B cell (primary cell): ENCODE data around the gene ISM1. TPM values are rescaled to one million over a fixed set of nuclear protein-coding genes. Genes with fewer than 3 reads are reported as not detected.

Source experiments
- ATAC-seq: fragments of 200-7000 bp; cut with Tn5 transposase; one replicate; pipeline ENCODE4 v1.10.0; 2021; ENCODE audit warnings: low read depth, mild to moderate bottlenecking, moderate number of reproducible peaks, moderate library complexity
- CTCF ChIA-PET: fragments of 350-600 bp; sonication (Branson Sonifier 250); formaldehyde crosslinking; loops from one replicate; lab custom pipeline; 2021; ENCODE audit warnings: antibody characterized with exemption, inconsistent platforms; lab: Charles Lee
- POLR2A ChIA-PET: fragments of 350-600 bp; sonication (Branson Sonifier 250); formaldehyde crosslinking; loops from one replicate; lab custom pipeline; 2021; ENCODE audit warnings: antibody characterized with exemption; lab: Charles Lee
- DNase-seq: peaks from one replicate; pipeline ENCODE4 v3.0.0; 2013
- H2AFZ ChIP-seq: 2 replicates; pipeline ENCODE4 v1.6.1; 2012; ENCODE audit warnings: mild to moderate bottlenecking, low read depth, low read length; ENCODE audit not compliant: insufficient read depth, poor library complexity, severe bottlenecking
- H3K27ac ChIP-seq, 2 donors: 1 replicate in 1 of 2; 2 replicates in 1 of 2; pipeline ENCODE4 v1.5.1; 2012 to 2013; ENCODE audit warnings: low read length in 2 of 2, mild to moderate bottlenecking in 2 of 2, moderate library complexity in 1 of 2
- H3K27me3 ChIP-seq, 4 experiments: fragments of 200-600 bp in 1 of 4; sonication (generic) in 1 of 4; replicated peaks in 1 of 4; 1 replicate in 2 of 4; 2 replicates in 2 of 4; pipeline versions ENCODE4 v1.6.1 to v1.7.0; 2013 to 2016; ENCODE audit warnings: low read length in 3 of 4, mild to moderate bottlenecking in 2 of 4, mixed read lengths in 1 of 4, moderate library complexity in 1 of 4; ENCODE audit not compliant: insufficient read depth in 4 of 4, control insufficient read depth in 3 of 4; ENCODE audit errors: control extremely low read depth in 1 of 4
- H3K36me3 ChIP-seq, 2 experiments: replicated peaks in 1 of 2; 1 replicate in 1 of 2; 2 replicates in 1 of 2; pipeline versions ENCODE4 v1.6.1 to v1.7.1; 2013; ENCODE audit warnings: low read length in 1 of 2; ENCODE audit not compliant: insufficient read depth in 2 of 2, control insufficient read depth in 1 of 2; ENCODE audit errors: control extremely low read depth in 1 of 2, extremely low read depth in 1 of 2
- H3K4me1 ChIP-seq, 2 donors: fragments of 200-600 bp in 1 of 2; sonication (generic) in 1 of 2; 1 replicate in 1 of 2; 2 replicates in 1 of 2; pipeline versions ENCODE4 v1.5.1 to v1.6.1; 2013 to 2017; ENCODE audit warnings: low read length in 2 of 2; ENCODE audit not compliant: control insufficient read depth in 2 of 2, insufficient read depth in 2 of 2
- H3K4me2 ChIP-seq: replicated peaks from 2 replicates; pipeline ENCODE3; 2012; ENCODE audit warnings: mild to moderate bottlenecking, low read depth, low read length; ENCODE audit not compliant: poor library complexity, severe bottlenecking
- H3K4me3 ChIP-seq, 5 experiments: fragments of 200-600 bp in 1 of 5; sonication (generic) in 1 of 5; 1 replicate in 3 of 5; 2 replicates in 2 of 5; pipeline versions ENCODE4 v1.5.1 to v1.7.0; 2011 to 2016; ENCODE audit warnings: low read length in 4 of 5, mild to moderate bottlenecking in 4 of 5, low read depth in 2 of 5, control low read depth in 1 of 5, moderate library complexity in 1 of 5; ENCODE audit not compliant: insufficient read depth in 1 of 5; ENCODE audit errors: control extremely low read depth in 1 of 5, extremely low read depth in 1 of 5
- H3K79me2 ChIP-seq: fragments of 200-600 bp; sonication (generic); one replicate; pipeline ENCODE4 v1.6.0; 2016; ENCODE audit warnings: low read length; ENCODE audit not compliant: control insufficient read depth, insufficient read depth
- H3K9ac ChIP-seq: fragments of 200-600 bp; sonication (generic); 2 replicates; pipeline ENCODE4 v1.6.1; 2017; ENCODE audit warnings: mild to moderate bottlenecking, low read length, moderate library complexity
- H3K9me3 ChIP-seq, 3 donors: one replicate each; pipeline versions ENCODE4 v1.6.1 to v1.7.1; 2013; ENCODE audit warnings: low read length in 2 of 3; ENCODE audit not compliant: control insufficient read depth in 2 of 3, insufficient read depth in 1 of 3; ENCODE audit errors: control extremely low read depth in 1 of 3
- H4K20me1 ChIP-seq: 2 replicates; pipeline ENCODE4 v1.6.0; 2012; ENCODE audit warnings: mild to moderate bottlenecking, low read length; ENCODE audit not compliant: insufficient read depth, control insufficient read depth, poor library complexity, severe bottlenecking
- H3K27ac Mint-ChIP-seq: one replicate; pipeline ENCODE4 v1.8.0; 2021; ENCODE audit warnings: mixed read lengths
- H3K27me3 Mint-ChIP-seq: one replicate; pipeline ENCODE4 v1.8.0; 2021; ENCODE audit warnings: mixed read lengths
- H3K4me1 Mint-ChIP-seq: one replicate; pipeline ENCODE4 v1.8.0; 2021; ENCODE audit warnings: mixed read lengths
- H3K4me3 Mint-ChIP-seq: one replicate; pipeline ENCODE4 v1.8.0; 2021; ENCODE audit warnings: mixed read lengths
- H3K9me3 Mint-ChIP-seq: one replicate; pipeline ENCODE4 v1.8.0; 2022; ENCODE audit warnings: mixed read lengths; ENCODE audit not compliant: insufficient read depth
- EZH2 ChIP-seq: IDR thresholded peaks from 2 replicates; pipeline ENCODE4 v1.6.1; 2012; ENCODE audit warnings: borderline replicate concordance, low read depth, mild to moderate bottlenecking, moderate library complexity, low read length; ENCODE audit not compliant: insufficient read depth, poor library complexity, severe bottlenecking
- WGBS: methylation state at CpG from one replicate; pipeline ENCODE4 v1.1.5; 2013; ENCODE audit warnings: missing lambda C conversion rate; ENCODE audit not compliant: insufficient coverage; 5-methylcytosine and 5-hydroxymethylcytosine counted together
- intact Hi-C: fragments of 100-400 bp; cut with micrococcal nuclease; formaldehyde crosslinking; loops from one replicate; pipeline ENCODE4 v1.10.0; 2022
- polyA plus RNA-seq: library from polyadenylated mRNA; depleted of rRNA; stranded (reverse); fragments of >200 nt; gene quantifications from 2 replicates; pipeline ENCODE4 v1.2.3, GENCODE V29; 2012
- total RNA-seq, 2 donors: library from RNA; stranded (reverse); fragments of 120-200 nt in 1 of 2; gene quantifications; 1 replicate in 1 of 2; 2 replicates in 1 of 2; pipeline versions ENCODE4 v1.2.3 to v1.2.4, GENCODE V29; 2013 to 2022
- TF ChIP-seq, protein P1 (sequence below): fragments of 200-600 bp; IDR thresholded peaks from one replicate; pipeline ENCODE4 v1.8.0; 2022; ENCODE audit warnings: antibody characterized with exemption, mild to moderate bottlenecking

Gene ISM1
- total and polyA plus RNA-seq, 2 donors (not counting 1 experiment from before 2014, with no cell fraction given) = not detected

DNA sequence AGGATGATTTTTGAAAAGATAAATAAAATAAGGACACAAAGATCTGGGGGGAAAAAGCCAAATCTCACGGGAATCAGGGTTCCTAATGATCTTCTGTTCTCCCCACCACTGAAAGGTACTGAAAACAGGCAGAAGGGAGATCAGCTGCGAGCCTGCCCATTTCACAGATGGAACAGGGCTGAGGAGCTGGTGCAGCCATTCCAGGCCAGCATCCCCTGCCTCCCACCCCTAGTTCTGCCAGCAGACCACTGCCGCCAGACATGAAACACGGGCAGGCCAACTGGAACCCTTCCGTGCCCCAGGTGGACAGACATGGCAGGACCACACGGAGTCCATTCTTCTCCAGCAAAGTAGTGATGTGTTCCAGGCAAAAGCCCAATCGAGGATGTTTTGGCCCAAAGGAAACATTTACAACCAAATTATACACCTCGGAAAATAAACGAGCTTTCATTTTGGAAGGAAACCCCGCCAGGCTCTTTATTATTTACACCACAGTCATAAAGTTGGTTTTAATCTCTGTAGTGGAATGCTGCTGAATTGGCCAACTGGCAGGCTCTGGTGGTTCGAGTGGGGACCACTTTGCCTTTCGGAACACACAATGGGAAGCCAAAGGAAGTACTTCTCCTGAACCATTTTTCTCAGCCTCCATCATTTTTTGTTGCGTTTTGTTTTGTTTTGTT, 28.2 kb downstream of the ISM1 start:
- no peaks in the 10 kb centered on the region for H3K27me3 ChIP-seq
- DNase-seq (no peak), ATAC-seq (no peak)
- H3K27me3 Mint-ChIP-seq = peaks cover 9% of the 10 kb centered on the region
- no peak overlapping the region for H3K27ac Mint-ChIP-seq
- no peak overlapping the region for H3K27ac ChIP-seq
- POLR2A ChIA-PET = no interaction called here
- H3K36me3 ChIP-seq = no peaks in the 10 kb centered on the region
- H3K4me3 ChIP-seq = no peak overlapping the region
- H2AFZ ChIP-seq = no peak overlapping the region
- CTCF ChIA-PET = no interaction called here
- H3K4me2 ChIP-seq = no peak overlapping the region
- H3K4me1 Mint-ChIP-seq = no peaks in the 10 kb centered on the region
- peaks cover 4 to 6% of the 10 kb centered on the region in 2 donors for H3K4me1 ChIP-seq
- TF ChIP-seq, protein P1, sequence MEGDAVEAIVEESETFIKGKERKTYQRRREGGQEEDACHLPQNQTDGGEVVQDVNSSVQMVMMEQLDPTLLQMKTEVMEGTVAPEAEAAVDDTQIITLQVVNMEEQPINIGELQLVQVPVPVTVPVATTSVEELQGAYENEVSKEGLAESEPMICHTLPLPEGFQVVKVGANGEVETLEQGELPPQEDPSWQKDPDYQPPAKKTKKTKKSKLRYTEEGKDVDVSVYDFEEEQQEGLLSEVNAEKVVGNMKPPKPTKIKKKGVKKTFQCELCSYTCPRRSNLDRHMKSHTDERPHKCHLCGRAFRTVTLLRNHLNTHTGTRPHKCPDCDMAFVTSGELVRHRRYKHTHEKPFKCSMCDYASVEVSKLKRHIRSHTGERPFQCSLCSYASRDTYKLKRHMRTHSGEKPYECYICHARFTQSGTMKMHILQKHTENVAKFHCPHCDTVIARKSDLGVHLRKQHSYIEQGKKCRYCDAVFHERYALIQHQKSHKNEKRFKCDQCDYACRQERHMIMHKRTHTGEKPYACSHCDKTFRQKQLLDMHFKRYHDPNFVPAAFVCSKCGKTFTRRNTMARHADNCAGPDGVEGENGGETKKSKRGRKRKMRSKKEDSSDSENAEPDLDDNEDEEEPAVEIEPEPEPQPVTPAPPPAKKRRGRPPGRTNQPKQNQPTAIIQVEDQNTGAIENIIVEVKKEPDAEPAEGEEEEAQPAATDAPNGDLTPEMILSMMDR = no peak
- TF ChIP-seq EZH2 = no peak
- no peaks in the 10 kb centered on the region for H4K20me1 ChIP-seq
- H3K9me3 ChIP-seq = no peaks in the 10 kb centered on the region
- no peaks in the 10 kb centered on the region for H3K9me3 Mint-ChIP-seq
- WGBS = 89% methylated on average over 7 of the region's 13 CpGs
- H3K9ac ChIP-seq = no peak overlapping the region
- H3K79me2 ChIP-seq = no peaks in the 10 kb centered on the region
- H3K4me3 Mint-ChIP-seq = no peak overlapping the region
- intact Hi-C loops = no loop called here

DNA sequence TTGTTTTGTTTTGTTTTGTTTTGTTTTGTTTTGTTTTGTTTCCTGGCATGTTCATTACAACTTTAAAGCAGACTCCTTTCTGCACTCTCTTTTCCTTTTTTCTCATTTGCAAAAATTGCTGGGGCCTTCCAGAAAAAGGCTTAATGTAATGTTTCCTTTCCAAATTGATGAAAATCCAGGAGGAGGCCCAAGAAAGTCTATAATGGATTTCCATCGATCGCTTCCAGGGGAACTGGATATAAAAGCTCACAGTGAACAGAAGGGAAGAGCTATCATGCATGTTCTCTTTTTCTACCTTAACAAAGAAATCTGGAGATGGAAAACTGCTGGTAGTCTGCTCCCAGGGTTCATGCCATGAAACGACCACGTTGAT, 28.7 kb downstream of the ISM1 start:
- DNase-seq (no peak), ATAC-seq (no peak)
- no peak overlapping the region for H2AFZ ChIP-seq
- H3K9me3 Mint-ChIP-seq = no peaks in the 10 kb centered on the region
- no peak overlapping the region for H3K4me3 ChIP-seq
- intact Hi-C loops = no loop called here
- H3K4me1 ChIP-seq = peaks cover 4 to 6% of the 10 kb centered on the region in 2 donors
- no peaks in the 10 kb centered on the region for H3K36me3 ChIP-seq
- H3K9ac ChIP-seq = no peak overlapping the region
- ChIA-PET CTCF (no interaction called here), POLR2A (no interaction called here)
- no peak overlapping the region for H3K4me3 Mint-ChIP-seq
- H4K20me1 ChIP-seq = no peaks in the 10 kb centered on the region
- H3K9me3 ChIP-seq = no peaks in the 10 kb centered on the region
- no CpG with 5 or more reads among the region's 4 CpGs for whole genome bisulfite sequencing
- TF ChIP-seq, protein P1 = no peak
- TF ChIP-seq EZH2 = no peak
- H3K27ac ChIP-seq = no peak overlapping the region
- H3K27ac Mint-ChIP-seq = no peak overlapping the region
- H3K27me3 ChIP-seq = no peaks in the 10 kb centered on the region
- no peaks in the 10 kb centered on the region for H3K79me2 ChIP-seq
- peaks cover 9% of the 10 kb centered on the region for H3K27me3 Mint-ChIP-seq
- H3K4me2 ChIP-seq = no peak overlapping the region
- H3K4me1 Mint-ChIP-seq = no peaks in the 10 kb centered on the region
